ENCODE data around the gene AK5.
"Not testable (repeated sequence)": the region's sequence is repeated elsewhere in the genome, so short reads cannot be mapped to it uniquely, and the experiment has no call there.

The AK5 gene

GRCh38 chr1:77506771-77507170 lies 225.0 kb downstream of the AK5 start:
- no peak for DNase-seq (ENCODE audit: low read depth)

GRCh38 chr1:77509051-77509492 lies 227.3 kb downstream of the AK5 start:
- no peak for DNase-seq (ENCODE audit: low read depth)

GRCh38 chr1:77509898-77510297 lies 228.1 kb downstream of the AK5 start:
- no peak for DNase-seq (ENCODE audit: low read depth)

GRCh38 chr1:77511440-77511840 lies 229.6 kb downstream of the AK5 start:
- no peak for DNase-seq (ENCODE audit: low read depth)

- DNase-seq (ENCODE audit: low read depth) = not testable (repeated sequence)
These were observed 230.8 kb downstream of the AK5 start for GRCh38 chr1:77512650-77513049.

GRCh38 chr1:77513839-77514763 lies 232.3 kb downstream of the AK5 start:
- DNase-seq (ENCODE audit: low read depth) = no peak

GRCh38 chr1:77514921-77515776 lies 233.3 kb downstream of the AK5 start:
- DNase-seq (ENCODE audit: low read depth) = no peak

- no peak for DNase-seq (ENCODE audit: low read depth)
These were observed 234.3 kb downstream of the AK5 start for GRCh38 chr1:77516106-77516505.

GRCh38 chr1:77524038-77524437 lies 242.2 kb downstream of the AK5 start:
- DNase-seq (ENCODE audit: low read depth) = no peak

GRCh38 chr1:77531149-77531548 lies 249.3 kb downstream of the AK5 start:
- not testable (repeated sequence) for DNase-seq (ENCODE audit: low read depth)

- DNase-seq (ENCODE audit: low read depth) = not testable (repeated sequence)
These were observed 249.9 kb downstream of the AK5 start for GRCh38 chr1:77531596-77532280.

GRCh38 chr1:77532641-77533040 lies 250.8 kb downstream of the AK5 start:
- no peak for DNase-seq (ENCODE audit: low read depth)

GRCh38 chr1:77533660-77534305 lies 252.0 kb downstream of the AK5 start:
- peak; percentile 49 for DNase-seq (ENCODE audit: low read depth)

- no peak for DNase-seq (ENCODE audit: low read depth)
These were observed 252.6 kb downstream of the AK5 start for GRCh38 chr1:77534456-77534855.

- no peak for DNase-seq (ENCODE audit: low read depth)
These were observed 255.0 kb downstream of the AK5 start for GRCh38 chr1:77536813-77537212.

- no peak for DNase-seq (ENCODE audit: low read depth)
These were observed 257.2 kb downstream of the AK5 start for GRCh38 chr1:77538956-77539518.

- DNase-seq (ENCODE audit: low read depth) = no peak
These were observed 257.8 kb downstream of the AK5 start for GRCh38 chr1:77539519-77540142.

- DNase-seq (ENCODE audit: low read depth) = no peak
These were observed 258.8 kb downstream of the AK5 start for GRCh38 chr1:77540501-77541161.

- no peak for DNase-seq (ENCODE audit: low read depth)
These were observed 259.3 kb downstream of the AK5 start for GRCh38 chr1:77541162-77541545.

GRCh38 chr1:77542813-77543420 lies 261.1 kb downstream of the AK5 start:
- no peak for DNase-seq (ENCODE audit: low read depth)

Measured in activated T-cell treated with anti-CD3 and anti-CD28 coated beads for 24 hours (primary cell).